ENCODE data around the gene RASIP1. TPM values are rescaled to one million over a fixed set of nuclear protein-coding genes. Genes with fewer than 3 reads are reported as not detected.
A peak's percentile ranks its signal among the peaks of the same experiment; 100 is the strongest.
"Not testable (repeated sequence)": the region's sequence is repeated elsewhere in the genome, so short reads cannot be mapped to it uniquely, and the experiment has no call there.

The RASIP1 gene, protein sequence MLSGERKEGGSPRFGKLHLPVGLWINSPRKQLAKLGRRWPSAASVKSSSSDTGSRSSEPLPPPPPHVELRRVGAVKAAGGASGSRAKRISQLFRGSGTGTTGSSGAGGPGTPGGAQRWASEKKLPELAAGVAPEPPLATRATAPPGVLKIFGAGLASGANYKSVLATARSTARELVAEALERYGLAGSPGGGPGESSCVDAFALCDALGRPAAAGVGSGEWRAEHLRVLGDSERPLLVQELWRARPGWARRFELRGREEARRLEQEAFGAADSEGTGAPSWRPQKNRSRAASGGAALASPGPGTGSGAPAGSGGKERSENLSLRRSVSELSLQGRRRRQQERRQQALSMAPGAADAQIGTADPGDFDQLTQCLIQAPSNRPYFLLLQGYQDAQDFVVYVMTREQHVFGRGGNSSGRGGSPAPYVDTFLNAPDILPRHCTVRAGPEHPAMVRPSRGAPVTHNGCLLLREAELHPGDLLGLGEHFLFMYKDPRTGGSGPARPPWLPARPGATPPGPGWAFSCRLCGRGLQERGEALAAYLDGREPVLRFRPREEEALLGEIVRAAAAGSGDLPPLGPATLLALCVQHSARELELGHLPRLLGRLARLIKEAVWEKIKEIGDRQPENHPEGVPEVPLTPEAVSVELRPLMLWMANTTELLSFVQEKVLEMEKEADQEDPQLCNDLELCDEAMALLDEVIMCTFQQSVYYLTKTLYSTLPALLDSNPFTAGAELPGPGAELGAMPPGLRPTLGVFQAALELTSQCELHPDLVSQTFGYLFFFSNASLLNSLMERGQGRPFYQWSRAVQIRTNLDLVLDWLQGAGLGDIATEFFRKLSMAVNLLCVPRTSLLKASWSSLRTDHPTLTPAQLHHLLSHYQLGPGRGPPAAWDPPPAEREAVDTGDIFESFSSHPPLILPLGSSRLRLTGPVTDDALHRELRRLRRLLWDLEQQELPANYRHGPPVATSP
- 0.31 to 1.00 TPM (median 0.62 TPM) in 3 replicates for total RNA-seq
- long read RNA-seq, partial matches to known transcripts: 0 of 1 reads
- long read RNA-seq, other reads (novel, unspliced or antisense): 1 of 1 reads

DNA sequence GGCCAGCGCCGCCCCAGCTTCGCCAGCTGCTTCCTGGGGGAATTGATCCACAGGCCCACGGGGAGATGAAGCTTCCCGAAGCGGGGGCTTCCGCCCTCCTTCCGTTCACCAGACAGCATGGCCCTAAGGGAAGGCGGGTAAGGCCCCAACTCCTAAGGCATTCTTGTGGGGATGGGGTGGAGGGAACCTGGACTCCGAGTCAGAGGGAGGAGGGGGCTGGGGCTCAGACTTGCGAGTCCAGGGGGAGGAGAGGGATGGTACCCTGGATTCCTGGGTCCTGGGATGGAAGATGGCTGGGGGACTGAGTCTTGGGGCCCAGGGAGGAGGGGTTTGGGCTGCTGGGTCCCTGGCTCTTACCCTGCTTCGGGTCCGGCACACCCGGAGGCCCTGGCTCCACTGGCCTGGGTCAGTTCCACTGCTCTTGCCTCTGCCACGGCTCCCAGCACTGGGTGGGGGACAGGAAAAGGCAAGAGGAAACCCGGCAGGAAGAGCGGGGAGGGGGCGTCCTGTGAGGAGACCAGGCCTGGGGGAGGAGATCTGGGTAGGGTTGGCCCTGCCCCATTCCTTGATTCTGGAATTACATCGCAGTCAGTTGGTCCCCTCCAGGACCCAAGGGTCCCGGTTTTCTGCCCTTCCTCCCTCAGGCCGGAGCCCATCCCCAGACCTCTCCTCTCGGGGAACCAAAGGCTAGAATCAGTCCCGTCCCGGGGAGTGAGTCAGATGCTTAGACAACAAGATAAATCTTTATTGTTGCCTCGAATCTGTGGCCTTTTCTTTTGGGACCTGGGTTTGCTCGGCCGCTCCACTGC is at the start of gene RASIP1:
TSS of gene RASIP1 (minus strand) at position 447 of the 809 bp plus-strand sequence. CDS start at position 119, 328 bp downstream.
- no peaks in the 10 kb centered on the region for H3K9me3 Mint-ChIP-seq (ENCODE audit: low read depth)
- peak within 1 kb of the TSS; percentile 28 for H3K4me3 Mint-ChIP-seq (ENCODE audit: unreplicated experiment)
- H3K4me1 Mint-ChIP-seq (ENCODE audit: low read depth): peaks cover 5% of the 10 kb centered on the region
- no peaks in the 10 kb centered on the region for H3K36me3 Mint-ChIP-seq (ENCODE audit: low read depth)
- no peak for TF ChIP-seq CTCF (IDR thresholded peaks at IDR 0.05)
- no peaks in the 10 kb centered on the region for H3K27me3 Mint-ChIP-seq (ENCODE audit: low read depth)
- H3K27ac Mint-ChIP-seq (ENCODE audit: unreplicated experiment): no peak within 1 kb of the TSS
- DNase-seq (ENCODE audit: low spot score): no peak

GRCh38 chr19:48787331-48787730 is 46.9 kb upstream of the RASIP1 start:
- not testable (repeated sequence) for H3K36me3 Mint-ChIP-seq (ENCODE audit: low read depth); H3K4me3 Mint-ChIP-seq (ENCODE audit: unreplicated experiment); H3K27me3 Mint-ChIP-seq (ENCODE audit: low read depth); H3K9me3 Mint-ChIP-seq (ENCODE audit: low read depth); H3K4me1 Mint-ChIP-seq (ENCODE audit: low read depth); DNase-seq (ENCODE audit: low spot score); H3K27ac Mint-ChIP-seq (ENCODE audit: unreplicated experiment)

DNA sequence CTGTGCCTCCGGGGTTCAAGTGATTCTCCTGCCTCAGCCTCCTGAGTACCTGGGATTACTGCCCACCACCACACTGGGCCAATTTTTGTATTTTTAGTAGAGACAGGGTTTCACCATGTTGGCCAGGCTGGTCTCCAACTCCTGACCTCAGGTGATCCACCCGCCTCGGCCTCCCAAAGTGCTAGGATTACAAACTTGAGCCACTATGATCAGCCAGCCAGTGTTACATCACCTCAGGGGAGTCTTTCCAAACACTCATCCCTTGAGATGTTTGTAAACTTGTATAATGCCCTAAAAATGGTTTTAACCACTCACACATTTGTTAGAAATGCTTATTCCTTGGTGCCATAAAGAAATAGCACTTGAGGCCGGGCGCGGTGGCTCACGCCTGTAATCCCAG is 46.0 kb upstream of the RASIP1 start:
- not testable (repeated sequence) for H3K9me3 Mint-ChIP-seq (ENCODE audit: low read depth); DNase-seq (ENCODE audit: low spot score); H3K4me3 Mint-ChIP-seq (ENCODE audit: unreplicated experiment); H3K36me3 Mint-ChIP-seq (ENCODE audit: low read depth); H3K27me3 Mint-ChIP-seq (ENCODE audit: low read depth); H3K4me1 Mint-ChIP-seq (ENCODE audit: low read depth); H3K27ac Mint-ChIP-seq (ENCODE audit: unreplicated experiment)

DNA sequence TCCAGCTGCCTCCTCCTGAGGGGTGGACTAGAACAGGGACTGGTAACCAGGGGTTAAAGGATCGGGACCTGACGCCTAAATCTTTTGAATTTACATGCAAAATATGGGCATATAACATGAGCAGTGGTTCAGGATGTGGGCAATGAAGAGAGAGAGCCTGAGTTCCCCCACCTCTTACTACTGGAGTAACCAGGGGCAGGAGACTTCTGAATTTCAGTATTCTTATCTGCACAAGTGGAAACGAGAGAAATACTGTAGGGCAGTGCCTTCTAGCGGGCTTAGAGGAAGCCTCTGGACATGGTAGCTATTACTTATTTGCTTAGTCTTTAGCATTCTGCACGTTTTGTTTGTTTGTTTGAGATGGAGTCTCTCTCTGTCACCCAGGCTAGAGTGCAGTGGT is 44.1 kb upstream of the RASIP1 start:
- H3K4me1 Mint-ChIP-seq (ENCODE audit: low read depth): peaks cover 9% of the 10 kb centered on the region
- no peak for DNase-seq (ENCODE audit: low spot score)
- H3K27me3 Mint-ChIP-seq (ENCODE audit: low read depth): no peaks in the 10 kb centered on the region
- H3K36me3 Mint-ChIP-seq (ENCODE audit: low read depth): no peaks in the 10 kb centered on the region
- H3K27ac Mint-ChIP-seq (ENCODE audit: unreplicated experiment): no peak overlapping the region
- TF ChIP-seq CTCF (IDR thresholded peaks at IDR 0.05): peak; percentile 23
- H3K9me3 Mint-ChIP-seq (ENCODE audit: low read depth): no peaks in the 10 kb centered on the region
- no peak overlapping the region for H3K4me3 Mint-ChIP-seq (ENCODE audit: unreplicated experiment)

DNA sequence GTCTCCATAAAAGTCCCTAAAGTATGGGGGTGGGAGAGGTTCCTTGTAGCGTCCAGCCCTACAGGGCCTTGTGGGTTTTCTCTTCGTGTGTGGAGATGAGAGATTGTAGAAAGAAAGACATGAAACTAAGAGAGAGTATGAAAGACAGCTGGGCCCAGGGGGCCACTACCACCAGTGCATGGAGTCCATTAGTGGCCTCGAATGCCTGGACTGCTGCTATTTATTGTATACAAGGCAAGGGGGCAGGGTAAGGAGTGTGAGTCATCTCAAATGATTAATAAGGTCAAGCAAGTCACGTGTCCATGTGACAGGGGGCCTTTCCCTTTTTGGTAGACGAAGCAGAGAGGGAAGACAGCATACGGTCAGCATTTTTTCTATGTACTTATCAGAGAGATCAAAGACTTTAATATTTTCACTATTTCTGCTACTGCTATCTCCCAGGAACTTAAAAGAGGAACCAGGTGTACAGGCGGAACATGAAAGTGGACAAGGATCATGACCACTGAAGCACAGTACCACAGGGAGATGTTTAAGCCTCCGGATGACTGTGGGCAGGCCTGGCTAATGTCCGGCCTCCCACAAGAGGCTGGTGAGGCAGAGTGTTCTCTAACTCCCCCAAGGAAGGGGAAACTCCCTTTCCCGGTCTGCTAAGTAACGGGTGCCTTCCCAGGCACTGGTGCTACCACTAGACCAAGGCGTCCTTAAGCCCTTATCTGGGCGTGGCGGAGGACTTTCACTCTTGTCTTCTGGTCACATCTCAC is 40.4 kb upstream of the RASIP1 start:
- Mint-ChIP-seq H3K27me3 (ENCODE audit: low read depth) (no peaks in the 10 kb centered on the region), H3K36me3 (ENCODE audit: low read depth) (no peaks in the 10 kb centered on the region), H3K4me1 (ENCODE audit: low read depth) (peaks cover 9% of the 10 kb centered on the region), H3K9me3 (ENCODE audit: low read depth) (no peaks in the 10 kb centered on the region), H3K27ac (ENCODE audit: unreplicated experiment) (no peak overlapping the region), H3K4me3 (ENCODE audit: unreplicated experiment) (no peak overlapping the region)
- DNase-seq (ENCODE audit: low spot score): no peak
- TF ChIP-seq CTCF (IDR thresholded peaks at IDR 0.05): no peak

Measured in chondrocyte (in vitro differentiated cells).